ENCODE measurements around the gene KAZN.

DNA sequence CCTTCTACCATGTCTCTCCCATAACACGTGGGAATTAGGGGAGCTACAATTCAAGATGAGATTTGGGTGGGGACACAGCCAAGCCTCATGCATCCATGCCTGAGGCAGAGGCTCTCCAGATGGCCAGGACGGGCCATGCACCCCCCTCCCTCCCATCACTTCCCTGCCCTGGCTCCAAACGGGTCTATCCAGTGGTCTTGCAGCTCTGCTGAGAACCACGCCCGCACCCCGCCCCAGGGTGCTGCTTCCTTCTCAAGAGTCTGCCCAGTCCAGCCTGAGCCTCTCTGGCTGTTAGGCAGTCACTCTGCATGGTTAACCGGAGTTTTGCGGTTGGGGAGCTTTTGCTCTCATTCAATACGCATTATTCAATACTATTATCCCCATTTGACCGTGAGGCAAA, 423.6 kb downstream of the KAZN start:
- TF ChIP-seq JUN (IDR thresholded peaks at IDR 0.05): no peak
- no peak for TF ChIP-seq CTCF (IDR thresholded peaks at IDR 0.05)
- TF ChIP-seq PHF8 (IDR thresholded peaks at IDR 0.05; ENCODE audit: borderline replicate concordance, low read depth): no peak
- no peak for TF ChIP-seq KDM1A (IDR thresholded peaks at IDR 0.05; ENCODE audit: low read depth)
- TF ChIP-seq TP53 (CRISPR knock-in tag; IDR thresholded peaks at IDR 0.05): no peak
- no peak for TF ChIP-seq ESRRA (IDR thresholded peaks at IDR 0.05; ENCODE audit: borderline replicate concordance, low read length)
- TF ChIP-seq, protein P1, sequence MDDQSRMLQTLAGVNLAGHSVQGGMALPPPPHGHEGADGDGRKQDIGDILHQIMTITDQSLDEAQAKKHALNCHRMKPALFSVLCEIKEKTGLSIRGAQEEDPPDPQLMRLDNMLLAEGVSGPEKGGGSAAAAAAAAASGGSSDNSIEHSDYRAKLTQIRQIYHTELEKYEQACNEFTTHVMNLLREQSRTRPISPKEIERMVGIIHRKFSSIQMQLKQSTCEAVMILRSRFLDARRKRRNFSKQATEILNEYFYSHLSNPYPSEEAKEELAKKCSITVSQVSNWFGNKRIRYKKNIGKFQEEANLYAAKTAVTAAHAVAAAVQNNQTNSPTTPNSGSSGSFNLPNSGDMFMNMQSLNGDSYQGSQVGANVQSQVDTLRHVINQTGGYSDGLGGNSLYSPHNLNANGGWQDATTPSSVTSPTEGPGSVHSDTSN (IDR thresholded peaks at IDR 0.05): no peak
- no peak for TF ChIP-seq USF2 (IDR thresholded peaks at IDR 0.05)

Data from A549 (cell line).